Measurements from ENCODE around the gene AQP5.
"Not testable (repeated sequence)": the region's sequence is repeated elsewhere in the genome, so short reads cannot be mapped to it uniquely, and the experiment has no call there.

Gene AQP5

GRCh38 chr12:49980501-49981349, 19.1 kb downstream of the AQP5 start:
- DNase-seq (ENCODE audit: low read depth, low spot score): no peak

GRCh38 chr12:49982246-49983087, 20.8 kb downstream of the AQP5 start:
- DNase-seq (ENCODE audit: low read depth, low spot score): no peak

- no peak for DNase-seq (ENCODE audit: low read depth, low spot score)
Measured at GRCh38 chr12:49983892-49984291, 22.2 kb downstream of the AQP5 start.

GRCh38 chr12:49984476-49985359, 23.0 kb downstream of the AQP5 start:
- DNase-seq (ENCODE audit: low read depth, low spot score): no peak

GRCh38 chr12:49985981-49986380, 24.3 kb downstream of the AQP5 start:
- no peak for DNase-seq (ENCODE audit: low read depth, low spot score)

GRCh38 chr12:49986476-49986875, 24.8 kb downstream of the AQP5 start:
- not testable (repeated sequence) for DNase-seq (ENCODE audit: low read depth, low spot score)

- DNase-seq (ENCODE audit: low read depth, low spot score): no peak
Measured at GRCh38 chr12:49987625-49988303, 26.1 kb downstream of the AQP5 start.

GRCh38 chr12:49989400-49989799, 27.7 kb downstream of the AQP5 start:
- not testable (repeated sequence) for DNase-seq (ENCODE audit: low read depth, low spot score)

GRCh38 chr12:49990273-49990672, 28.6 kb downstream of the AQP5 start:
- DNase-seq (ENCODE audit: low read depth, low spot score): no peak

GRCh38 chr12:49998453-49998852, 36.8 kb downstream of the AQP5 start:
- DNase-seq (ENCODE audit: low read depth, low spot score): no peak

- no peak for DNase-seq (ENCODE audit: low read depth, low spot score)
Measured at GRCh38 chr12:50003595-50003994, 41.9 kb downstream of the AQP5 start.

GRCh38 chr12:50004696-50005095, 43.0 kb downstream of the AQP5 start:
- no peak for DNase-seq (ENCODE audit: low read depth, low spot score)

GRCh38 chr12:50005175-50005574, 43.5 kb downstream of the AQP5 start:
- no peak for DNase-seq (ENCODE audit: low read depth, low spot score)

GRCh38 chr12:50006280-50006679, 44.6 kb downstream of the AQP5 start:
- no peak for DNase-seq (ENCODE audit: low read depth, low spot score)

- no peak for DNase-seq (ENCODE audit: low read depth, low spot score)
Measured at GRCh38 chr12:50006754-50007442, 45.2 kb downstream of the AQP5 start.

GRCh38 chr12:50013361-50014147, 51.9 kb downstream of the AQP5 start:
- DNase-seq (ENCODE audit: low read depth, low spot score): no peak

- no peak for DNase-seq (ENCODE audit: low read depth, low spot score)
Measured at GRCh38 chr12:50014342-50014741, 52.7 kb downstream of the AQP5 start.

Measured in iPS DF 19.7 (cell line).